Measurements from ENCODE around the gene MAP6.

MAP6 gene

DNA sequence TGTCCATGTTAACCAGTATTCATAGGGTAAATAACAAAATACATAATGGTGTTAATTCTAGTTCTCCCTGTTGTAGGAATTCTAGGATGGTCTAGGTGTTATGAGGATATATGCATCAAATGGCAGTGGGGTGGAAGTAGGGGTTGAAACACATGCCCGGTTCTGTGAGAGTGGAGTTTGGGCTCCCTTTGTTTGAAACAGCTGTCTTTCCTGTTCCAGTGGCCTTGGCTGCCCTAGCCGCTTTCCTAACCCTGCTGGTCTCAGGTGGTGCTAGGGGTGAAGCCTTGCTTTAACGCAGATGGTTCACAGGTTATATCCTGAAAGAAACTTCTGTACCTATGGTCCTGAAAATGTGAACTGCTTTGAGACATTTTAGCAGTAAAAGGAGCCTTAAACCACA lies 68.5 kb downstream of the MAP6 start:
- H3K4me1 Mint-ChIP-seq (ENCODE audit: low read depth): peaks cover 18% of the 10 kb centered on the region
- H3K27me3 Mint-ChIP-seq: peaks cover 30% of the 10 kb centered on the region
- intact Hi-C loops (cut with micrococcal nuclease): no loop called here
- no peaks in the 10 kb centered on the region for H3K36me3 Mint-ChIP-seq (ENCODE audit: low read depth)
- H3K27ac Mint-ChIP-seq: no peak overlapping the region
- no peaks in the 10 kb centered on the region for H3K9me3 Mint-ChIP-seq
- no peak overlapping the region for H3K4me3 Mint-ChIP-seq

GRCh38 chr11:75598900-75599299 lies 69.9 kb downstream of the MAP6 start:
- Mint-ChIP-seq H3K4me3 (no peak overlapping the region), H3K9me3 (no peaks in the 10 kb centered on the region), H3K27me3 (peaks cover 30% of the 10 kb centered on the region), H3K4me1 (ENCODE audit: low read depth) (peaks cover 18% of the 10 kb centered on the region), H3K27ac (no peak overlapping the region), H3K36me3 (ENCODE audit: low read depth) (no peaks in the 10 kb centered on the region)
- intact Hi-C loops (cut with micrococcal nuclease): loop anchor here (10.0 kb wide), 1 partner anchor 66 kb away; the partner anchor contains the start of gene MAP6

DNA sequence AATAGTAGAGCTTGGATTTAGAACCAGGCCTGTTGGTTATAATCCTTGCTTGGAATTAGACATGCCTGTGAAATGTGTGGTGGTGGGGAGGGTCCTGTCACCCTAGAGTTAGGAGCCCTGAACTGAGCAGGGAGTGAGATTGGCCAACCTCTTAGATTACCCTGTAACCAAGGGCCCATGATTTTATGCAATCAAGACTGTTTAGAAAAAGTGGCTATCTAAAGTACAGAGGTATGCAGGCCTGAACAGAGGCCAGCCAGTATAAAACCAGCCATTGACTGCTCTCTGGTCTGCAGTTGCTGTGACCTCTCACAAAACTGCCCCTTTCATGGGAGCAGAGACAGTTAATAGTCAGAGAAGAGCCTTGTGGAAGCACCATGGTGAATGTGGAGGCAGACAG lies 70.6 kb downstream of the MAP6 start:
- Mint-ChIP-seq H3K4me1 (ENCODE audit: low read depth) (peaks cover 14% of the 10 kb centered on the region), H3K27me3 (peaks cover 30% of the 10 kb centered on the region), H3K9me3 (no peaks in the 10 kb centered on the region), H3K27ac (no peak overlapping the region), H3K4me3 (no peak overlapping the region), H3K36me3 (ENCODE audit: low read depth) (no peaks in the 10 kb centered on the region)
- intact Hi-C loops (cut with micrococcal nuclease): loop anchor here (10.0 kb wide), 1 partner anchor 67 kb away; the partner anchor contains the start of gene MAP6

- Mint-ChIP-seq H3K9me3 (no peaks in the 10 kb centered on the region), H3K4me3 (no peak overlapping the region), H3K4me1 (ENCODE audit: low read depth) (peaks cover 13% of the 10 kb centered on the region), H3K27ac (no peak overlapping the region), H3K27me3 (peaks cover 34% of the 10 kb centered on the region), H3K36me3 (ENCODE audit: low read depth) (no peaks in the 10 kb centered on the region)
- intact Hi-C loops (cut with micrococcal nuclease): loop anchor here (10.0 kb wide), 1 partner anchor 67 kb away; the partner anchor contains the start of gene MAP6
Observed at GRCh38 chr11:75597636-75598035, 71.2 kb downstream of the MAP6 start.

DNA sequence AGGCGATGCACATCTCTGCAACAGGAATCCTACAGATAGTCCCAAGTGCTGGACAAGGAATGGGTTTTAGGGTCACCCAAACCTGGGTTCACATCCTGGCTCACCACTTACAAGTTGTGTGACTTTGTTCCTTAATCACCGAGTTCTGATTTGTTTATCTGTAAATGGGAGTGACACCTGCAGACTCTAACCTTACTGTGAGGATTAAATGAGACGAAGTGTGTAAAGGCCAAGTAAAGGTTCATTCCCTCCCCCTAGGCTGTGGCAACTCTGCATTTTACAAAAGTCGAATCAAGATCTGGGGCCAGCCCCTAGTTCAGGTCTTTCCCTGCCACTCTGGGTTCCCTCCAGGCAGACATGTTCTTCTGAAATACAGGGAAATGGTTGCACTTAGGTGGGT lies 71.9 kb downstream of the MAP6 start:
- peaks cover 14% of the 10 kb centered on the region for H3K4me1 Mint-ChIP-seq (ENCODE audit: low read depth)
- H3K36me3 Mint-ChIP-seq (ENCODE audit: low read depth): no peaks in the 10 kb centered on the region
- H3K27ac Mint-ChIP-seq: no peak overlapping the region
- intact Hi-C loops (cut with micrococcal nuclease): loop anchor here (10.0 kb wide), 1 partner anchor 68 kb away; the partner anchor contains the start of gene MAP6
- no peaks in the 10 kb centered on the region for H3K9me3 Mint-ChIP-seq
- H3K4me3 Mint-ChIP-seq: no peak overlapping the region
- peaks cover 37% of the 10 kb centered on the region for H3K27me3 Mint-ChIP-seq

DNA sequence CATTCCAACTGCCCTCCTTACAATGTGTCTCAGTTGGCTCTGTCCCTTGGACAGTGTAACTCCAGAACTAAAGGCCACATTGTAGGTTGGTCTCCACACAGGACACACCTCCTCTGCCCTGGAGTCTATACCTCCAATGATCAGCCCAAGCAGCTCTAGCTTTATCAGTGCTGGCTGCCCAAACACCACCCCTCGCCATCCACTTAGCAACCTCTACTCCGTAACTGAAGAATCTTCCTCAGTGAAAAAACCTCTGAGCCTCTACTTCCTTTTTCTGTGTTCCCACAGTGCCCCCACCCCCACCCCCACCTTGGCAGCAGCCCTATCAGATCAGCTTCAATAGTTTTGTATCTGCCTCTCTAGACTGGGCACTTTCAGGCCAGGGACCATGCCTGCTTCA lies 73.4 kb downstream of the MAP6 start:
- Mint-ChIP-seq H3K27ac (no peak overlapping the region), H3K4me3 (no peak overlapping the region), H3K27me3 (peaks cover 33% of the 10 kb centered on the region), H3K9me3 (no peaks in the 10 kb centered on the region), H3K36me3 (ENCODE audit: low read depth) (no peaks in the 10 kb centered on the region), H3K4me1 (ENCODE audit: low read depth) (peaks cover 14% of the 10 kb centered on the region)
- intact Hi-C loops (cut with micrococcal nuclease): loop anchor here (10.0 kb wide), 1 partner anchor 69 kb away; the partner anchor contains the start of gene MAP6

DNA sequence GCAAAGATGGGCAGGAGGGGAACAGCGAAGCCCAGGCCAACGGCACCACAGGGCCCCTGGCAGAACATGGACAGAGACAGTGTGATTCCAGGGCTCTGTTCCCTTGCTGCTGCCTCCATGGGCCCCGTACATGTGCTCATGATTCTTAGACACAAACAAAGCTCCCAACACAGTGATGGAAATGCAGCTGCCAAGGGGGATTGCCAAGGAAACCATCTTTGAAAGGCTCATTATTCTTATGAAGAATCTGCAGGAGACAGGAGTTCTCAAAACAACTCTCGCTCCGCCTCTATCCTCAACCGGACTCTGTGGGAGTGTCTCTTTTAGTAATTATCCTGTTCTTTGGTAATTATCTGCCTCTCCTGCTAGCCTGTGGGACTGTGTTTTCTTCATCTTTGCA lies 74.6 kb downstream of the MAP6 start:
- H3K27ac Mint-ChIP-seq: no peak overlapping the region
- no peaks in the 10 kb centered on the region for H3K9me3 Mint-ChIP-seq
- no peak overlapping the region for H3K4me3 Mint-ChIP-seq
- H3K27me3 Mint-ChIP-seq: peaks cover 35% of the 10 kb centered on the region
- intact Hi-C loops (cut with micrococcal nuclease): loop anchor here (10.0 kb wide), 1 partner anchor 71 kb away; the partner anchor contains the start of gene MAP6
- H3K36me3 Mint-ChIP-seq (ENCODE audit: low read depth): no peaks in the 10 kb centered on the region
- peaks cover 14% of the 10 kb centered on the region for H3K4me1 Mint-ChIP-seq (ENCODE audit: low read depth)

DNA sequence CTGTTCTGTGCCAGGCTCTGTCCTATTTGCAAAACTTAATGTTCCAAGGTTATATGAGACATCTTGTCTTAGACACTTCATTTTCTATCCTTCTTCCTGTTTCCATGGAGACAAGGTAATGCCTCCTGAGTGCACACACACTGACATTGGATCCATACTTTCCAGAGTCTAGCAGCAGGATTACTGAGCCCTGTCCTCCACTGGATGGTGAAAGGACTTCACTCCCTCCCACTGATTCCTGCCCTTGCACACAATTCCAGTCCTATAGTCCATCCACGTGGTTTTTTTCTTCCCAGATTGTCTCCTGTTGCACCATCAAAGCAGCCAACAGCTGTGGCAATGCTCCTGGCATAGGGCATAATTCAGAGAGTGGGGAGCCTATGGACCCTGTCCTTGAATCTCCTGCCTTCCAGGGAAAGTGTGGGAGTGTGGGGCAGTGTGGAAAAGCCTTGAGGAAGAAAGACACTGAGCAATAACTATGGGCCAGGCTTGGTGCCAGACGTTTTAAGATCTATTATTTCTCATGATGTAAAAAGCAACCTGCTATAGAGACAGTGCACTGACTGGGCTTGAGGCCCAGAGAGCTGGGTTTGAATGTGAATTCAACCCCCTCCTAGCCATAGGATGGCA lies 75.4 kb downstream of the MAP6 start:
- no peaks in the 10 kb centered on the region for H3K36me3 Mint-ChIP-seq (ENCODE audit: low read depth)
- no peak overlapping the region for H3K27ac Mint-ChIP-seq
- H3K4me3 Mint-ChIP-seq: no peak overlapping the region
- H3K9me3 Mint-ChIP-seq: no peaks in the 10 kb centered on the region
- H3K27me3 Mint-ChIP-seq: peaks cover 31% of the 10 kb centered on the region
- peaks cover 14% of the 10 kb centered on the region for H3K4me1 Mint-ChIP-seq (ENCODE audit: low read depth)
- intact Hi-C loops (cut with micrococcal nuclease): loop anchor here (10.0 kb wide), 1 partner anchor 71 kb away; the partner anchor contains the start of gene MAP6

- H3K4me3 Mint-ChIP-seq: no peak overlapping the region
Observed at GRCh38 chr11:75592715-75593114, 76.1 kb downstream of the MAP6 start.

GRCh38 chr11:75591966-75592365 lies 76.9 kb downstream of the MAP6 start:
- Mint-ChIP-seq H3K27ac (no peak overlapping the region), H3K36me3 (ENCODE audit: low read depth) (no peaks in the 10 kb centered on the region), H3K27me3 (peaks cover 31% of the 10 kb centered on the region), H3K4me1 (ENCODE audit: low read depth) (peaks cover 14% of the 10 kb centered on the region), H3K9me3 (no peaks in the 10 kb centered on the region), H3K4me3 (no peak overlapping the region)
- intact Hi-C loops (cut with micrococcal nuclease): loop anchor here (10.0 kb wide), 1 partner anchor 73 kb away; the partner anchor contains the start of gene MAP6

More at GRCh38 chr11:75592715-75593114, 76.1 kb downstream of the MAP6 start:
- H3K36me3 Mint-ChIP-seq (ENCODE audit: low read depth): no peaks in the 10 kb centered on the region
- no peak overlapping the region for H3K27ac Mint-ChIP-seq
- H3K4me1 Mint-ChIP-seq (ENCODE audit: low read depth): peaks cover 14% of the 10 kb centered on the region
- H3K27me3 Mint-ChIP-seq: peaks cover 31% of the 10 kb centered on the region
- no peaks in the 10 kb centered on the region for H3K9me3 Mint-ChIP-seq
- intact Hi-C loops (cut with micrococcal nuclease): loop anchor here (10.0 kb wide), 1 partner anchor 72 kb away; the partner anchor contains the start of gene MAP6

- Mint-ChIP-seq H3K4me1 (ENCODE audit: low read depth) (peaks cover 14% of the 10 kb centered on the region), H3K36me3 (ENCODE audit: low read depth) (no peaks in the 10 kb centered on the region), H3K27me3 (peaks cover 31% of the 10 kb centered on the region), H3K9me3 (no peaks in the 10 kb centered on the region), H3K27ac (no peak overlapping the region), H3K4me3 (no peak overlapping the region)
- intact Hi-C loops (cut with micrococcal nuclease): loop anchor here (10.0 kb wide), 1 partner anchor 73 kb away; the partner anchor contains the start of gene MAP6
Observed at GRCh38 chr11:75591371-75591770, 77.5 kb downstream of the MAP6 start.

DNA sequence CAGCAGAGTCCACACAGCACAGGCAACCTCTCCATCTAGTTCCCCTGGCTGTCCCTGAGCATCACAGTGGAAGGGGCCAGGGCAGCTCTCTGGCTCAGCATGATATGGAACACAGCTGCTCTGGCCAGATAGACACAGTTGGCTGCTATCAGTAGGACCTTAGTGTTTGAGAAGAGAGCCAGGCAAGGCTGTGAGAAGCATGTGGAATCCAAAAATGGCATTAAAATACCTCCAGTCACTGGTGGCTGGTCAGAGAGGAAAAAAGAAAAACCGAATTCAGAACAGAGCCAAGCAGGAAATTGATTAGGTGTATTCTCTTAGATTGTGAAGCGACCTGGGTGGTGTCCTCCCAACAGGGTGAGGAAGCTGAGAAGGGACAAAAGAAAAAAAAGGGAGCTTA lies 78.9 kb downstream of the MAP6 start:
- Mint-ChIP-seq H3K27ac (no peak overlapping the region), H3K36me3 (ENCODE audit: low read depth) (no peaks in the 10 kb centered on the region), H3K4me3 (no peak overlapping the region), H3K27me3 (peaks cover 23% of the 10 kb centered on the region), H3K4me1 (ENCODE audit: low read depth) (peaks cover 5% of the 10 kb centered on the region), H3K9me3 (no peaks in the 10 kb centered on the region)
- intact Hi-C loops (cut with micrococcal nuclease): loop anchor here (10.0 kb wide), 1 partner anchor 75 kb away; the partner anchor contains the start of gene MAP6

DNA sequence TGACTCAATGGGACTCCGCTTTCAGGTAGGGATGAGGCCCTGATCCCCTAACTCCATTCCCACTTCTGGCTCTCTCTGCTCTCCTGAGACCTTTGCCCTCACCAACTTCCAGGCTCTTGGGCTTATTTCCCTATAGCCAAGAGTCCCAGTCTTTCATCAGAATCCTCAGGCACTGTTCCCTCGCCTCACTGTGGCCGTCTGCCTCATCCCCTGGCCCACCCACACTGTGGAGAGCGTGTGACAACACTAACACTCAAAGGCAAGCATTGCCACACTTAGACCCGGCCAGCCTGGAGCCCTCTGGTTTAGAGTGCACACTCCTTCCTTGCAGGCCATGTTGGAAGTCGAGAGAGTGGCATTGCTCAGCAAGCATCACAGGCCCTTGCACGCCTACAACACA lies 79.8 kb downstream of the MAP6 start:
- Mint-ChIP-seq H3K9me3 (no peaks in the 10 kb centered on the region), H3K27me3 (peaks cover 25% of the 10 kb centered on the region), H3K4me1 (ENCODE audit: low read depth) (peaks cover 10% of the 10 kb centered on the region), H3K27ac (no peak overlapping the region), H3K4me3 (no peak overlapping the region), H3K36me3 (ENCODE audit: low read depth) (no peaks in the 10 kb centered on the region)
- intact Hi-C loops (cut with micrococcal nuclease): no loop called here

DNA sequence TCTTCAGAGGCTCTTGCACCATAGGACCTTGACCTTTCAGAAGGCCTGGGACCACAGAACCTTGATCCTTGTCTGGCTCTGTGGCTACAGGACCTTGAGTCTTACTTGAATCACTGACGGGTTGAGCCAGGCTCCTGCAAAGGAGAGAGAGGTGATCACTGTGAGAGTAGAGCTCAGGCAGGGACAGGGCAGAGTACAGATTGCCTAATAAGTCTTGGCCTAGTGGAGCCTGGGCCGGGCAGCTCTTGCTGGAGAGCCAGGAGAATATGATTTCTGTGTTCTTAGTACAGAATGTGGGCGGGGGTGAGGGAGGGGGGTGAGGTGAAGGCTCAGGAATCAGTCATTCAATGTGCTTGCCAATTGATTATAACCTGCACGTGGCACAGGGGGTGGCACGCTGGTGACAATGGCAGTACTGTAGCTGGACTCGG lies 80.8 kb downstream of the MAP6 start:
- Mint-ChIP-seq H3K4me3 (no peak overlapping the region), H3K36me3 (ENCODE audit: low read depth) (no peaks in the 10 kb centered on the region), H3K27ac (no peak overlapping the region), H3K9me3 (no peaks in the 10 kb centered on the region), H3K4me1 (ENCODE audit: low read depth) (peaks cover 15% of the 10 kb centered on the region), H3K27me3 (peaks cover 26% of the 10 kb centered on the region)
- intact Hi-C loops (cut with micrococcal nuclease): no loop called here
